Ectodermal cell (in vitro differentiated cells): Measurements from ENCODE around the gene MED12.
A peak's percentile ranks its signal among the peaks of the same experiment; 100 is the strongest.
"Not testable (repeated sequence)": the region's sequence is repeated elsewhere in the genome, so short reads cannot be mapped to it uniquely, and the experiment has no call there.

Experiments
- H3K27ac ChIP-seq: 2 replicates; pipeline ENCODE4 v1.7.0; 2013; ENCODE audit warnings: mild to moderate bottlenecking, low read depth, low read length; ENCODE audit not compliant: insufficient read depth, poor library complexity, severe bottlenecking
- H3K27me3 ChIP-seq: 2 replicates; pipeline ENCODE4 v1.7.0; 2013; ENCODE audit warnings: mild to moderate bottlenecking, low read length; ENCODE audit not compliant: insufficient read depth, control insufficient read depth, poor library complexity, severe bottlenecking
- H3K36me3 ChIP-seq: one replicate; pipeline ENCODE4 v1.7.0; 2013; ENCODE audit warnings: low read length; ENCODE audit not compliant: control insufficient read depth, insufficient read depth
- H3K4me1 ChIP-seq: one replicate; pipeline ENCODE4 v1.7.0; 2013; ENCODE audit warnings: low read length; ENCODE audit not compliant: control insufficient read depth, insufficient read depth
- H3K4me3 ChIP-seq: 2 replicates; pipeline ENCODE4 v1.7.0; 2013; ENCODE audit warnings: low read depth, low read length, control low read depth; ENCODE audit not compliant: insufficient read depth
- H3K9me3 ChIP-seq: 2 replicates; pipeline ENCODE4 v1.7.0; 2013; ENCODE audit warnings: mild to moderate bottlenecking, low read length, moderate library complexity; ENCODE audit not compliant: control insufficient read depth
- WGBS, 2 experiments: methylation state at CpG; one replicate each; pipeline ENCODE4 v1.1.7; 2013; ENCODE audit warnings: missing lambda C conversion rate in 2 of 2; 5-methylcytosine and 5-hydroxymethylcytosine counted together

Gene MED12

GRCh38 chrX:71171110-71171801, 52.9 kb downstream of the MED12 start:
- no peaks in the 10 kb centered on the region for H3K27me3 ChIP-seq
- WGBS, 2 experiments = 23 to 28% methylated on average over 7 to 10 of the region's 12 CpGs
- H3K36me3 ChIP-seq = no peaks in the 10 kb centered on the region
- no peaks in the 10 kb centered on the region for H3K4me1 ChIP-seq
- H3K27ac ChIP-seq = no peak overlapping the region
- H3K9me3 ChIP-seq = no peaks in the 10 kb centered on the region
- no peak overlapping the region for H3K4me3 ChIP-seq

- Histone ChIP-seq H3K4me1 (no peaks in the 10 kb centered on the region), H3K27ac (no peak overlapping the region), H3K4me3 (no peak overlapping the region), H3K27me3 (no peaks in the 10 kb centered on the region), H3K36me3 (no peaks in the 10 kb centered on the region), H3K9me3 (no peaks in the 10 kb centered on the region)
- WGBS, 2 experiments = 98% methylated on average over 2 of the region's 2 CpGs
These were observed 55.0 kb downstream of the MED12 start for GRCh38 chrX:71173440-71173839.

- Histone ChIP-seq H3K9me3 (no peaks in the 10 kb centered on the region), H3K27me3 (no peaks in the 10 kb centered on the region), H3K4me3 (no peak overlapping the region), H3K27ac (no peak overlapping the region), H3K36me3 (no peaks in the 10 kb centered on the region), H3K4me1 (no peaks in the 10 kb centered on the region)
- WGBS, 2 experiments = 90 to 100% methylated on average over 1 of the region's 1 CpG
These were observed 56.4 kb downstream of the MED12 start for GRCh38 chrX:71174795-71175194.

DNA sequence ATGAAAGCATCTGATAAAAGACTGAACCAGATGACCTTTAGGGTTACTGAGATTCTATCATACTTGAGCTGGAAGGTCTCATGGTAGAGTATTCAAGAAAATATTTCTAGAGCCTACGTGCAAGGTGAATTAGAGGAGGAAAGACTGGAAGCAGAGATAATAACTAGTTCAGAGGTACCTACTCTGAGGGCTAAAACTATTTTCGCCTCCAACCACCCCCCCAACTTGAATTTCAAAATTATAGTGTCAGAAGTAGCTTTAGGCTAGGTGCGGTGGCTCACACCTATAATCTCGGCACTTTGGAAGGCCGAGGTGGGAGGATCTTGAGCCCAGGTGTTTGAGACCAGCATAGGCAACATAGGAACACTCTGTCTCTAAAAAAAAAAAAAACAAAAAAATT, 57.1 kb downstream of the MED12 start:
- WGBS, 2 experiments = 99 to 100% methylated on average over 4 to 5 of the region's 5 CpGs

DNA sequence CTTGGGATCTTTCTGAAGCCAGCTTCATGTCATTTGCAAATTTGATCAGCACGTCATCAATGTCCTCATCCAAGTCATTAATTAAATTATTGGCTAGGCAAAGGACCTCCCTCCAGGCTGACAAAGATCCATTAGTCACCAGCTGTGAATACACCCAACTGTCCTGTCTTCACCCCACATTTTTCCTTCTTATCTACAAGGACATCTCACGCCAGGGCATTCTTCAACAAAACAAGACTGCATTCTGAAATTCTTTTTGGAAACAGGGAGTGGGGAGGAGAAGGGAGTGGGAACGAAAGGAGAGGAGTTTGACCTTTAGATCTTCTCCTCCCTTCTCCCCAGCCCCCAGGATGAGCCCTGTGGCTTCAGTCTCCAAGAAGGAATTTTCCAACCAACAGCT, 58.9 kb downstream of the MED12 start:
- H3K27ac ChIP-seq = no peak overlapping the region
- no peaks in the 10 kb centered on the region for H3K9me3 ChIP-seq
- no peaks in the 10 kb centered on the region for H3K4me1 ChIP-seq
- H3K27me3 ChIP-seq = no peaks in the 10 kb centered on the region
- H3K4me3 ChIP-seq = no peak overlapping the region
- WGBS, 2 experiments = 38 to 65% methylated on average over 1 to 3 of the region's 3 CpGs
- no peaks in the 10 kb centered on the region for H3K36me3 ChIP-seq

More for the DNA sequence above, 57.1 kb downstream of the MED12 start:
- H3K36me3 ChIP-seq = no peaks in the 10 kb centered on the region
- H3K27ac ChIP-seq = no peak overlapping the region
- no peaks in the 10 kb centered on the region for H3K4me1 ChIP-seq
- no peaks in the 10 kb centered on the region for H3K9me3 ChIP-seq
- no peaks in the 10 kb centered on the region for H3K27me3 ChIP-seq
- no peak overlapping the region for H3K4me3 ChIP-seq

DNA sequence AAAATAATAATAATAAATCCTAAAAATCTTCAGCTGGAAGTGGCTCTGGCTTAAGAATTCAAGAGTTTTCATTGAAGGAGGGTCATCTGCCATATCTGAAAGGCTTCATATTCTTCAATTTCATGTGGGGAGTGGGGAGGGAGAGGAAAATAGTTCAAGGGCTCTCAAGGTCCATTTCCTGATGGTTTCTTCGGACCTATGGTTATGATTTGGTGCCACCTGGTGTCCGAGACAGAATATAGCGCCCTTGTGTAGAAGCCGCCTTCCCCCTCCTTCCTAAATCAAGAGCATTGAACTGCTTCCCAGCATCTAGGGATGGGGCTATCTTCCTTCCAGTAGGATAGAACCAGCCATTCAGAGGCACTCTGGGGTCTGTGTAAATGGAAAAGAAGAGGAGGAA, 60.5 kb downstream of the MED12 start:
- Histone ChIP-seq H3K4me3 (no peak overlapping the region), H3K27ac (no peak overlapping the region), H3K27me3 (no peaks in the 10 kb centered on the region), H3K9me3 (no peaks in the 10 kb centered on the region), H3K4me1 (peaks cover 12% of the 10 kb centered on the region), H3K36me3 (no peaks in the 10 kb centered on the region)
- WGBS, 2 experiments = 4 to 9% methylated on average over 4 of the region's 4 CpGs

GRCh38 chrX:71180579-71181265, 62.3 kb downstream of the MED12 start:
- not testable (repeated sequence) for H3K36me3 ChIP-seq, H3K9me3 ChIP-seq, H3K4me3 ChIP-seq, H3K27ac ChIP-seq, H3K27me3 ChIP-seq
- 77 to 83% methylated on average over 8 of the region's 9 CpGs for WGBS, 2 experiments
- H3K4me1 ChIP-seq = peaks cover 13% of the 10 kb centered on the region

- no peaks in the 10 kb centered on the region for H3K27me3 ChIP-seq
- H3K4me1 ChIP-seq = peaks cover 13% of the 10 kb centered on the region
- peak overlapping the region; percentile 81 for H3K27ac ChIP-seq
- H3K36me3 ChIP-seq = no peaks in the 10 kb centered on the region
- peak overlapping the region; percentile 37 for H3K4me3 ChIP-seq
- H3K9me3 ChIP-seq = no peaks in the 10 kb centered on the region
- 11 to 13% methylated on average over 9 of the region's 10 CpGs for WGBS, 2 experiments
These were observed 63.1 kb downstream of the MED12 start for GRCh38 chrX:71181558-71181909.

GRCh38 chrX:71181910-71182799, 63.8 kb downstream of the MED12 start:
- H3K4me3 ChIP-seq = peak overlapping the region; percentile 37
- no peaks in the 10 kb centered on the region for H3K27me3 ChIP-seq
- no peaks in the 10 kb centered on the region for H3K9me3 ChIP-seq
- 2% methylated on average over 34 to 36 of the region's 42 CpGs for WGBS, 2 experiments
- peaks cover 13% of the 10 kb centered on the region for H3K4me1 ChIP-seq
- H3K27ac ChIP-seq = peak overlapping the region; percentile 93
- no peaks in the 10 kb centered on the region for H3K36me3 ChIP-seq

DNA sequence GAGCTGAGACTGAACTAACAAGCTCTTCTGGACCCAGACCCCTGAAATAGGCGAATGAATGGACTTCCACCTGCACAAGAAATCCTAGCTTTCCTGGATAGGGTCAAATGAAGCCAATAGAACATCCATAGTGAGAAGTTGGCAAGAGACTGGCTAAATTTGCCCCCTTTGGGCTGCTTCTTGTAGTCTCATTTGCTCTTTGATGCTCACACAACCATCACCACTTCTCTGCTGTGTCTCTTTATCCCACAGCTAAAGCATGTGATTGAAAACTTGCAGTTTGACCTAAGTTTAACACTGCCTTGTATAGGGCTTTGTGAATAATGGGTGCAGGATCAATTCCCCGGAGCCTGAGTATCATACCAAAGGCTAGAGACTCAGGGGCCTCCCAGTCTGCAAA, 64.5 kb downstream of the MED12 start:
- no peaks in the 10 kb centered on the region for H3K36me3 ChIP-seq
- no peaks in the 10 kb centered on the region for H3K27me3 ChIP-seq
- H3K9me3 ChIP-seq = no peaks in the 10 kb centered on the region
- peak overlapping the region; percentile 93 for H3K27ac ChIP-seq
- H3K4me3 ChIP-seq = no peak overlapping the region
- peaks cover 13% of the 10 kb centered on the region for H3K4me1 ChIP-seq
- 36 to 43% methylated on average over 2 of the region's 2 CpGs for WGBS, 2 experiments
